C4-2B (cell line): Measurements from ENCODE around the gene CFAP97D2.
"Not testable (repeated sequence)": the region's sequence is repeated elsewhere in the genome, so short reads cannot be mapped to it uniquely, and the experiment has no call there.

Source experiments
- H3K27ac ChIP-seq: fragments of 450-650 bp; 2 replicates; pipeline ENCODE4 v1.5.1; 2017
- CTCF ChIP-seq: fragments of 450-650 bp; conservative IDR thresholded peaks from 2 replicates; pipeline ENCODE4 v1.5.1; 2017; ENCODE audit warnings: mild to moderate bottlenecking
- ZFX ChIP-seq: fragments of 450-650 bp; IDR thresholded peaks from 2 replicates; pipeline ENCODE4 v1.6.1; 2017

The CFAP97D2 gene

GRCh38 chr13:114248011-114248410, 69.0 kb downstream of the CFAP97D2 start:
- no peak overlapping the region for H3K27ac ChIP-seq
- no peak for TF ChIP-seq ZFX

GRCh38 chr13:114249077-114249476, 70.0 kb downstream of the CFAP97D2 start:
- H3K27ac ChIP-seq, result no peak overlapping the region
- TF ChIP-seq CTCF, result no peak
- TF ChIP-seq ZFX, result no peak

GRCh38 chr13:114251639-114252440, 72.8 kb downstream of the CFAP97D2 start:
- not testable (repeated sequence) for H3K27ac ChIP-seq

- TF ChIP-seq CTCF (no peak), ZFX (no peak)
- H3K27ac ChIP-seq, result no peak overlapping the region
Measured at GRCh38 chr13:114256547-114256946, 77.5 kb downstream of the CFAP97D2 start.

GRCh38 chr13:114257014-114257413, 78.0 kb downstream of the CFAP97D2 start:
- no peak overlapping the region for H3K27ac ChIP-seq
- TF ChIP-seq ZFX (no peak), CTCF (no peak)

GRCh38 chr13:114258589-114258988, 79.5 kb downstream of the CFAP97D2 start:
- no peak overlapping the region for H3K27ac ChIP-seq
- TF ChIP-seq ZFX, result no peak
- no peak for TF ChIP-seq CTCF

- TF ChIP-seq ZFX, result no peak
- TF ChIP-seq CTCF, result no peak
- H3K27ac ChIP-seq, result no peak overlapping the region
Measured at GRCh38 chr13:114259374-114259773, 80.3 kb downstream of the CFAP97D2 start.

GRCh38 chr13:114259974-114260373, 80.9 kb downstream of the CFAP97D2 start:
- H3K27ac ChIP-seq, result no peak overlapping the region
- TF ChIP-seq CTCF (no peak), ZFX (no peak)
